H7 (cell line): ENCODE results near the gene HPN. TPM values are rescaled to one million over a fixed set of nuclear protein-coding genes. Genes with fewer than 3 reads are reported as not detected.
A peak's percentile ranks its signal among the peaks of the same experiment; 100 is the strongest.
"Not testable (repeated sequence)": the region's sequence is repeated elsewhere in the genome, so short reads cannot be mapped to it uniquely, and the experiment has no call there.

ENCODE experiments used
- DNase-seq: peaks from one replicate; pipeline ENCODE4 v3.0.0; 2012
- H3K27me3 ChIP-seq: 2 replicates; pipeline ENCODE4 v1.6.0; 2011; ENCODE audit warnings: mild to moderate bottlenecking, low read length; ENCODE audit not compliant: control insufficient read depth, insufficient read depth
- H3K36me3 ChIP-seq: replicated peaks from 2 replicates; pipeline ENCODE4 v1.5.1; 2011; ENCODE audit warnings: low read length; ENCODE audit not compliant: control insufficient read depth, insufficient read depth
- H3K4me3 ChIP-seq: 2 replicates; pipeline ENCODE4 v1.5.1; 2011; ENCODE audit warnings: low read depth, mild to moderate bottlenecking, control low read depth, low read length, moderate library complexity; ENCODE audit not compliant: insufficient read depth
- total RNA-seq: library from RNA; depleted of rRNA; stranded (reverse); fragments of >200 nt; shearing (Covaris generic); gene quantifications from 2 replicates; pipeline ENCODE4 v1.2.3, GENCODE V29; 2014; rRNA removed

Gene HPN
- 6.1 and 13.9 TPM in 2 replicates for total RNA-seq

GRCh38 chr19:35041548-35042055, at the start of gene HPN:
Gene HPN (plus strand): TSS chr19:35041721. CDS start chr19:35042507, 786 bp downstream.
- no peaks in the 10 kb centered on the region for H3K27me3 ChIP-seq
- H3K36me3 ChIP-seq, result no peaks in the 10 kb centered on the region; the same call in 1 of the 2 replicates
- peak within 1 kb of the TSS; percentile 47 for H3K4me3 ChIP-seq
- peak; percentile 99 for DNase-seq

GRCh38 chr19:34992582-34992981, 48.9 kb upstream of the HPN start:
- H3K4me3 ChIP-seq, H3K36me3 ChIP-seq, H3K27me3 ChIP-seq, DNase-seq: not testable (repeated sequence)

- no peak for DNase-seq
These were observed 47.3 kb upstream of the HPN start for GRCh38 chr19:34994286-34994642.

GRCh38 chr19:34994643-34995541, 46.6 kb upstream of the HPN start:
- no peak for DNase-seq
- no peak overlapping the region for H3K4me3 ChIP-seq
- H3K27me3 ChIP-seq, result no peaks in the 10 kb centered on the region
- no peaks in the 10 kb centered on the region; the same call in 1 of the 2 replicates for H3K36me3 ChIP-seq

More at GRCh38 chr19:34994286-34994642, 47.3 kb upstream of the HPN start:
- Histone ChIP-seq H3K36me3 (no peaks in the 10 kb centered on the region; the same call in 1 of the 2 replicates), H3K4me3 (no peak overlapping the region), H3K27me3 (no peaks in the 10 kb centered on the region)

GRCh38 chr19:34995551-34995950, 46.0 kb upstream of the HPN start:
- no peaks in the 10 kb centered on the region for H3K27me3 ChIP-seq
- DNase-seq, result no peak
- H3K36me3 ChIP-seq, result no peaks in the 10 kb centered on the region; the same call in 1 of the 2 replicates
- H3K4me3 ChIP-seq, result no peak overlapping the region

- DNase-seq, result peak; percentile 23
- Histone ChIP-seq H3K36me3 (peaks cover 2% of the 10 kb centered on the region), H3K4me3 (no peak overlapping the region), H3K27me3 (no peaks in the 10 kb centered on the region)
These were observed 44.4 kb upstream of the HPN start for GRCh38 chr19:34997071-34997617.

GRCh38 chr19:34998224-34998623, 43.3 kb upstream of the HPN start:
- DNase-seq, H3K36me3 ChIP-seq, H3K4me3 ChIP-seq, H3K27me3 ChIP-seq: not testable (repeated sequence)

GRCh38 chr19:34998777-34999497, 42.6 kb upstream of the HPN start:
- peaks cover 8% of the 10 kb centered on the region for H3K36me3 ChIP-seq
- no peaks in the 10 kb centered on the region for H3K27me3 ChIP-seq
- DNase-seq, result peak; percentile 86
- peak overlapping the region; percentile 72 for H3K4me3 ChIP-seq

- DNase-seq, result peak; percentile 99
- H3K27me3 ChIP-seq, result no peaks in the 10 kb centered on the region
- H3K4me3 ChIP-seq, result peak within 1 kb of the TSS; percentile 94
These were observed 41.8 kb upstream of the HPN start, which contains the start of gene GRAMD1A for GRCh38 chr19:34999498-35000337. Gene GRAMD1A (plus strand): TSS chr19:35000323. CDS start chr19:35000479, 156 bp downstream.

GRCh38 chr19:35000338-35000646, 41.2 kb upstream of the HPN start:
- Histone ChIP-seq H3K4me3 (peak overlapping the region; percentile 94), H3K27me3 (no peaks in the 10 kb centered on the region), H3K36me3 (peaks cover 14% of the 10 kb centered on the region)
- no peak for DNase-seq

More at GRCh38 chr19:34999498-35000337, 41.8 kb upstream of the HPN start, which contains the start of gene GRAMD1A:
- peaks cover 13% of the 10 kb centered on the region for H3K36me3 ChIP-seq

GRCh38 chr19:35000647-35001501, 40.6 kb upstream of the HPN start:
- DNase-seq, result no peak
- peaks cover 20% of the 10 kb centered on the region for H3K36me3 ChIP-seq
- H3K4me3 ChIP-seq, result peak overlapping the region; percentile 94
- H3K27me3 ChIP-seq, result no peaks in the 10 kb centered on the region

- Histone ChIP-seq H3K36me3 (peaks cover 21% of the 10 kb centered on the region), H3K27me3 (no peaks in the 10 kb centered on the region), H3K4me3 (0 out of 2 replicates have a peak overlapping the region, but pooled peaks have one; percentile 94)
- no peak for DNase-seq
These were observed 39.4 kb upstream of the HPN start for GRCh38 chr19:35002037-35002535.
